ENCODE data around the gene CNST. TPM values are rescaled to one million over a fixed set of nuclear protein-coding genes. Genes with fewer than 3 reads are reported as not detected.
"Not testable (repeated sequence)": the region's sequence is repeated elsewhere in the genome, so short reads cannot be mapped to it uniquely, and the experiment has no call there.

CNST gene
- total RNA-seq, 1 donor from 2014 or later, result 25.6 TPM

DNA sequence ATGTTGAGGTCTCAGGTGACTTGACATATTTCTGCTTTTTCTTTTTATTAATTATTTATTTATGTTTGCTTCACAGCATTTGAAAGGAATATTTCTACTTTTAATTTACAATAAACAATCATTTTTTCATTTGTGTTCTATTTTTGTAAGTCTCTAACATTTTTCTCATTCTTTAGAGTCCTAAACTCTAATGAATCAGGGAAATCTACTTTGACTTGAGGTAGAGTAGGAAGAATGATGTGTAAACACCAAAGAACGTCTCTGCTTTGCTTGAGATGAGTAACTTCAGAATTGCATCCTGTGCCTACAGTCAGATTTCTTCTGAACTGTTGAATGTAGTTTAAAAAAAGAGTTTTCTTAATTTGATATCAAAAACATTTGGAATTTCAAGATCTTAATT, 65.2 kb downstream of the CNST start:
- TF ChIP-seq EZH2 (IDR thresholded peaks at IDR 0.05) (no peak), EZH2phosphoT487 (IDR thresholded peaks at IDR 0.05) (no peak)
- TF ChIP-seq, protein P1, sequence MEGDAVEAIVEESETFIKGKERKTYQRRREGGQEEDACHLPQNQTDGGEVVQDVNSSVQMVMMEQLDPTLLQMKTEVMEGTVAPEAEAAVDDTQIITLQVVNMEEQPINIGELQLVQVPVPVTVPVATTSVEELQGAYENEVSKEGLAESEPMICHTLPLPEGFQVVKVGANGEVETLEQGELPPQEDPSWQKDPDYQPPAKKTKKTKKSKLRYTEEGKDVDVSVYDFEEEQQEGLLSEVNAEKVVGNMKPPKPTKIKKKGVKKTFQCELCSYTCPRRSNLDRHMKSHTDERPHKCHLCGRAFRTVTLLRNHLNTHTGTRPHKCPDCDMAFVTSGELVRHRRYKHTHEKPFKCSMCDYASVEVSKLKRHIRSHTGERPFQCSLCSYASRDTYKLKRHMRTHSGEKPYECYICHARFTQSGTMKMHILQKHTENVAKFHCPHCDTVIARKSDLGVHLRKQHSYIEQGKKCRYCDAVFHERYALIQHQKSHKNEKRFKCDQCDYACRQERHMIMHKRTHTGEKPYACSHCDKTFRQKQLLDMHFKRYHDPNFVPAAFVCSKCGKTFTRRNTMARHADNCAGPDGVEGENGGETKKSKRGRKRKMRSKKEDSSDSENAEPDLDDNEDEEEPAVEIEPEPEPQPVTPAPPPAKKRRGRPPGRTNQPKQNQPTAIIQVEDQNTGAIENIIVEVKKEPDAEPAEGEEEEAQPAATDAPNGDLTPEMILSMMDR (IDR thresholded peaks at IDR 0.05), result no peak

DNA sequence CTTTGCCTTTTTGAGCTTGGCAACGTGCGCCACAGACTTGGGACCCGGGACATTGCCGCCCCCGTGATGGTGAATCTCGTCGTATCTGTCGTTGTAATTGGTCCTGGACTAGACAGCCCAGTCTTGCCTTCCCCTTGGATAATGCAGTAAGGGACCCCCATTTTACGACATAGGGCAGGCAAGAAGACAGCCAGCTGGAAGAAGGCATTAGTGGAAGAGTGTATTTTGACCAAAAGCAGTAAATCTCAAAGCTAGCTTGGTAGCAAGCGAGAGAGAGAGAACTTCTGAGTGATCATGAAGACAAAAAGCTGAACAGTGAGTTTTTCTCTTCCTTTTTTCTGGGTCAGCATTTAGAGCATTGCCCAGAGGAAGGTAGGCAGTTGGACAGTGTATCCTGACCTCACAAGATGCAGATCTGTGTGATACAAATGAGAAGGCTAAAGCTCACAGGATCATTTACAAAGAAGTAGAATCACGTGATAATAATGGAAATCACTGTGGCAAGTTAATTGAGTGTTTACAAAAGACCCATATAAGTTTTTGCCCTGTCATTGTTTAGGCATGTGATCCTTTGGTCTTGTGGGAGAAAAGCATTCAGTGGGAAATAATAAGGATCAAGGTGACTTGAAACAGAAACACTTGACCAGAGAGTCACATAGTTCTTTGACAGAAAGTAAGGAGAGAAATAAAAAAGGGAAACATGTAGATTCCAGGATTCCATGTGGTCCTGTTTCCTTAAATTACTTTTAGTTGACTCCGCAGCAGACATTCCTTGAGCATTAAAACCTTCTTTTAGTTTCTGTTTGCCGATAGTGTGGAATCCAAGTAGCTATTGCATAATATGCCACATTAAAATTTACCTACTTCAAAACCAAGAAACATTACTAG, 66.3 kb downstream of the CNST start:
- H3K36me3 Mint-ChIP-seq, result peaks cover 11% of the 10 kb centered on the region
- H3K4me2 ChIP-seq, result peak overlapping the region; percentile 5
- H3K27ac ChIP-seq, result no peak overlapping the region
- H3K9me3 ChIP-seq (ENCODE audit: low read depth), result no peaks in the 10 kb centered on the region
- no peaks in the 10 kb centered on the region for H4K20me1 ChIP-seq (ENCODE audit: low read depth)
- H3K27me3 ChIP-seq, result no peaks in the 10 kb centered on the region
- no peaks in the 10 kb centered on the region for H3K27me3 Mint-ChIP-seq (ENCODE audit: insufficient read depth, low read depth)
- H3K4me3 ChIP-seq, result no peak overlapping the region
- H3K4me1 ChIP-seq, result peaks cover 5% of the 10 kb centered on the region
- H3K79me2 ChIP-seq (ENCODE audit: low read depth), result no peaks in the 10 kb centered on the region
- no peak overlapping the region for H3K4me3 Mint-ChIP-seq
- TF ChIP-seq EZH2 (IDR thresholded peaks at IDR 0.05), result no peak
- no peak for TF ChIP-seq EZH2phosphoT487 (IDR thresholded peaks at IDR 0.05)
- TF ChIP-seq, protein P1 (IDR thresholded peaks at IDR 0.05), result no peak
- no peak overlapping the region for H2AFZ ChIP-seq (replicated peaks)
- H3K9ac ChIP-seq, result no peak overlapping the region
- no peaks in the 10 kb centered on the region for H3K9me3 Mint-ChIP-seq
- peaks cover 12% of the 10 kb centered on the region for H3K4me1 Mint-ChIP-seq
- no peak overlapping the region for H3K27ac Mint-ChIP-seq
- peaks cover 4% of the 10 kb centered on the region for H3K36me3 ChIP-seq
- H3F3A ChIP-seq (ENCODE audit: low read depth), result no peaks in the 10 kb centered on the region
- DNase-seq (ENCODE audit: low spot score), result peak; percentile 8

More for the DNA sequence above, 65.2 kb downstream of the CNST start:
- H3K36me3 Mint-ChIP-seq, result peaks cover 19% of the 10 kb centered on the region
- H3K27me3 Mint-ChIP-seq (ENCODE audit: insufficient read depth, low read depth), result no peaks in the 10 kb centered on the region
- no peak overlapping the region for H3K4me3 Mint-ChIP-seq
- Histone ChIP-seq H4K20me1 (ENCODE audit: low read depth) (no peaks in the 10 kb centered on the region), H3K9me3 (ENCODE audit: low read depth) (no peaks in the 10 kb centered on the region), H3K4me2 (no peak overlapping the region), H2AFZ (replicated peaks) (no peak overlapping the region), H3K27ac (no peak overlapping the region), H3K27me3 (no peaks in the 10 kb centered on the region), H3K36me3 (peaks cover 4% of the 10 kb centered on the region), H3K79me2 (ENCODE audit: low read depth) (no peaks in the 10 kb centered on the region), H3F3A (ENCODE audit: low read depth) (no peaks in the 10 kb centered on the region), H3K4me1 (peaks cover 5% of the 10 kb centered on the region), H3K9ac (no peak overlapping the region), H3K4me3 (no peak overlapping the region)
- DNase-seq (ENCODE audit: low spot score), result no peak
- peaks cover 12% of the 10 kb centered on the region for H3K4me1 Mint-ChIP-seq
- H3K27ac Mint-ChIP-seq, result no peak overlapping the region
- H3K9me3 Mint-ChIP-seq, result no peaks in the 10 kb centered on the region

DNA sequence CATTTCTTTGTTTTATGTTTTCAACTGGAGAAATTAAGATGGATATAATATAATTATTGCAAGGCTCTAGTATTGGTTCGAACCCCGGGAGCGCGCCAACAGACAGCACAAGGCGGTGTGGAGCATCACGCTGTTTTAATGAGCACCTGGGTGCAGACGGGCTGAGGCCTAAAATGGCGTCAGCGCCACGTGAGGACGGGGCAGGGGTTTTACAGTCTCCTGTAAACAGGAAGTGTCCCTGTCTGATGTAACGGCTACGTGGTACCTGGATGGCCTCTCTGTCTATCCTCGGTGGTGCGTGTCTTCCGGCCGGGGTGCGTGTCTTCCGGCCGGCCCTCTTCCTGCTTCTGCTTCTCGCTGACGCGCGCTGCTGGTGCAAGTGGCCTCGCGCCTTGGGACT, 68.4 kb downstream of the CNST start:
- not testable (repeated sequence) for H3K36me3 ChIP-seq; H3K79me2 ChIP-seq (ENCODE audit: low read depth); DNase-seq (ENCODE audit: low spot score); H3K9ac ChIP-seq; H3K27me3 Mint-ChIP-seq (ENCODE audit: insufficient read depth, low read depth); H3K27ac ChIP-seq; H2AFZ ChIP-seq (replicated peaks); H3K9me3 ChIP-seq (ENCODE audit: low read depth); H3K27ac Mint-ChIP-seq; H3K4me2 ChIP-seq; H3K4me1 Mint-ChIP-seq; H3K36me3 Mint-ChIP-seq; H3K27me3 ChIP-seq; H3K4me1 ChIP-seq; H3K4me3 ChIP-seq; H4K20me1 ChIP-seq (ENCODE audit: low read depth); H3K4me3 Mint-ChIP-seq; H3F3A ChIP-seq (ENCODE audit: low read depth); H3K9me3 Mint-ChIP-seq

All from neural progenitor cell (in vitro differentiated cells).